PFSK-1 (cell line): Measurements from ENCODE around the gene MEX3A.

Experiments
- FOXP2 ChIP-seq: optimal IDR thresholded peaks from 2 replicates; pipeline ENCODE3; 2011; ENCODE audit warnings: borderline replicate concordance, control low read depth, inconsistent platforms; ENCODE audit not compliant: insufficient read depth; ENCODE audit errors: extremely low read length, extremely low read depth
- POLR2AphosphoS5 ChIP-seq: IDR thresholded peaks from 2 replicates; pipeline ENCODE4 v1.6.1; 2012; ENCODE audit warnings: low read depth, mild to moderate bottlenecking, control low read depth, low read length, moderate library complexity
- REST ChIP-seq, 2 experiments: IDR thresholded peaks; 2 replicates each; pipeline versions ENCODE4 v1.6.1 to v1.8.0; 2011 to 2012; ENCODE audit warnings: low read depth in 2 of 2, low read length in 2 of 2, control low read depth in 1 of 2, inconsistent platforms in 1 of 2, mild to moderate bottlenecking in 1 of 2, moderate library complexity in 1 of 2; ENCODE audit not compliant: insufficient read depth in 1 of 2
- SIN3A ChIP-seq: IDR thresholded peaks from 2 replicates; pipeline ENCODE4 v1.6.1; 2012; ENCODE audit warnings: mild to moderate bottlenecking, low read length, moderate library complexity, borderline replicate concordance; ENCODE audit not compliant: insufficient read depth
- TAF1 ChIP-seq: IDR thresholded peaks from 2 replicates; pipeline ENCODE4 v1.6.1; 2012; ENCODE audit warnings: low read length, control low read depth, borderline replicate concordance; ENCODE audit not compliant: insufficient read depth

The MEX3A gene

GRCh38 chr1:156114919-156115513, 32.8 kb upstream of the MEX3A start:
- TF ChIP-seq REST (IDR thresholded peaks at IDR 0.05; ENCODE audit: insufficient read depth in 1 of 2, low read depth in 2 of 2, low read length in 2 of 2) (0 out of 4 replicates have a peak, but pooled peaks of 1 of the 2 experiments have one; percentile 12), TAF1 (no peak), SIN3A (peak; percentile 74; the same call in 1 of the 2 replicates)

GRCh38 chr1:156114101-156114918, 32.0 kb upstream of the MEX3A start, which contains the start of gene LMNA:
TSS of gene LMNA (plus strand) at chr1:156114711. CDS start at chr1:156114919, 208 bp downstream.
- TF ChIP-seq TAF1: peak; percentile 97
- TF ChIP-seq FOXP2: no peak
- peak; percentile 14 to 63; a peak in 1 of 4 replicates for TF ChIP-seq REST (IDR thresholded peaks at IDR 0.05; ENCODE audit: insufficient read depth in 1 of 2, low read depth in 2 of 2, low read length in 2 of 2)
- TF ChIP-seq SIN3A: peak; percentile 91; the same call in 1 of the 2 replicates
- TF ChIP-seq POLR2AphosphoS5: peak; percentile 96

DNA sequence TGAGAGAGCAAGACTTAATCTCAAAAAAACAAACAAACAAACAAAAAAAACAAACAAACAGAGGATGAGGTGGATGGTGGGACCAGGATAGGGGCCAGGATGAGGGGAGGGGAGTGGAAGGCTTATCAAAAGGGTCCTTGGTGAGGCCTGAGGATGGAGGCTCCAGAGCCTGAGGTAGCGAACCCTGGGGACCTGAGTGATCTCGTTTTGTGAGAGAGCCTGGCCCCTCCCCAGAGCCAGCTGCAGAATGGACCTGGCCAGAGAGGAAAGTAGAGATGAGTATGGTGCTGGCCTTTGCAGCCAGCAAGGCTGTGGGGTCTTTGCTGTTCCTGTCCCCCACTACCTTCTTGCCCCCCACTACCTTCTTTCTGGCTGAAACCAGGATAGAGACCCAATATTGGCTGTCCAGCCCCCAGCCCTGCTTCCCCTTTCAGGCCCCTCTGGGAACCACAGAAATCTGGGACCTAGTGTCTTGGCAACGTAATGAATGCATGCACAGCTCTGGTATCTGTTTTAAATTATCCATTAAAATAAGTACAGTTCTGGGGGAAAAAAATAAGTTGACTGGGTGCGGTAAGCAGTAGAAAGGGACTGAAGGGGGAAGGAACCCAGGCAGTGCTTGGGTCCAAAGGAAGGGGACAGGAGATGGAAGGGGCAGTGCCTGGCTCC, 31.2 kb upstream of the MEX3A start:
- TF ChIP-seq TAF1: no peak
- TF ChIP-seq REST (IDR thresholded peaks at IDR 0.05; ENCODE audit: insufficient read depth in 1 of 2, low read depth in 2 of 2, low read length in 2 of 2): no peak
- no peak for TF ChIP-seq POLR2AphosphoS5
- TF ChIP-seq SIN3A: no peak
- TF ChIP-seq FOXP2: no peak

- no peak for TF ChIP-seq FOXP2
- no peak for TF ChIP-seq REST (IDR thresholded peaks at IDR 0.05; ENCODE audit: insufficient read depth in 1 of 2, low read depth in 2 of 2, low read length in 2 of 2)
- TF ChIP-seq SIN3A: no peak
- no peak for TF ChIP-seq TAF1
- TF ChIP-seq POLR2AphosphoS5: no peak
Observed at GRCh38 chr1:156112276-156113137, 30.2 kb upstream of the MEX3A start.
